WTC11 (cell line): ENCODE results near the gene C6orf52. TPM values are rescaled to one million over a fixed set of nuclear protein-coding genes. Genes with fewer than 3 reads are reported as not detected.
A peak's percentile ranks its signal among the peaks of the same experiment; 100 is the strongest.

ENCODE experiments used
- ATAC-seq: fragments of 200-7000 bp; cut with Tn5 transposase; 2 replicates; pipeline ENCODE4 v1.10.0; 2021; ENCODE audit warnings: mild to moderate bottlenecking, moderate library complexity
- CTCF ChIA-PET: fragments of 300-600 bp; sonication (Branson Sonifier 250); formaldehyde crosslinking; loops from one replicate; lab custom pipeline; 2021; ENCODE audit warnings: antibody characterized with exemption; lab: Charles Lee
- POLR2A ChIA-PET: fragments of 350-600 bp; sonication (Branson Sonifier 250); formaldehyde crosslinking; loops from one replicate; lab custom pipeline; 2021; ENCODE audit warnings: antibody characterized with exemption; lab: Charles Lee
- DNase-seq: peaks from one replicate; pipeline ENCODE4 v3.0.0; 2021; ENCODE audit warnings: low spot score
- H3K27ac Mint-ChIP-seq: 2 replicates; pipeline ENCODE4 v1.8.0; 2021; ENCODE audit warnings: mixed read lengths
- H3K27me3 Mint-ChIP-seq: 2 replicates; pipeline ENCODE4 v1.8.0; 2021; ENCODE audit warnings: low read depth, mild to moderate bottlenecking, moderate library complexity, mixed read lengths
- H3K36me3 Mint-ChIP-seq: 2 replicates; pipeline ENCODE4 v1.8.0; 2021; ENCODE audit warnings: mixed read lengths
- H3K4me1 Mint-ChIP-seq: 2 replicates; pipeline ENCODE4 v1.8.0; 2022; ENCODE audit warnings: mixed read lengths
- H3K4me3 Mint-ChIP-seq: 2 replicates; pipeline ENCODE4 v1.8.0; 2021; ENCODE audit warnings: mild to moderate bottlenecking, moderate library complexity, mixed read lengths
- H3K9me3 Mint-ChIP-seq: 2 replicates; pipeline ENCODE4 v1.8.0; 2021; ENCODE audit warnings: mixed read lengths
- CBFB ChIP-seq: sonication (generic); formaldehyde crosslinking; IDR thresholded peaks from 2 replicates; pipeline ENCODE4 v1.8.1; 2022; ENCODE audit warnings: mild to moderate bottlenecking, low read depth, missing genetic modification reagents
- FOXP4 ChIP-seq: sonication (generic); formaldehyde crosslinking; IDR thresholded peaks from 2 replicates; pipeline ENCODE4 v1.8.0; 2022; ENCODE audit warnings: mild to moderate bottlenecking, missing genetic modification reagents
- KAT7 ChIP-seq: sonication (generic); formaldehyde crosslinking; IDR thresholded peaks from 2 replicates; pipeline ENCODE4 v1.8.1; 2023; ENCODE audit warnings: missing genetic modification reagents, mild to moderate bottlenecking, borderline replicate concordance
- NFYB ChIP-seq: sonication (generic); formaldehyde crosslinking; conservative IDR thresholded peaks from 2 replicates; pipeline ENCODE4 v1.8.0; 2022; ENCODE audit warnings: low read depth, missing genetic modification reagents
- NR1H2 ChIP-seq: sonication (generic); formaldehyde crosslinking; IDR thresholded peaks from 2 replicates; pipeline ENCODE4 v1.9.0; 2021; ENCODE audit warnings: mild to moderate bottlenecking, moderate library complexity, missing genetic modification reagents
- NR2C2 ChIP-seq: sonication (generic); formaldehyde crosslinking; IDR thresholded peaks from 2 replicates; pipeline ENCODE4 v1.8.0; 2022; ENCODE audit warnings: mild to moderate bottlenecking, missing genetic modification reagents
- PRDM15 ChIP-seq: sonication (generic); formaldehyde crosslinking; IDR thresholded peaks from 2 replicates; pipeline ENCODE4 v1.8.0; 2022; ENCODE audit warnings: missing genetic modification reagents
- SMAD3 ChIP-seq: sonication (generic); formaldehyde crosslinking; IDR thresholded peaks from 2 replicates; pipeline ENCODE4 v1.8.0; 2022; ENCODE audit warnings: missing genetic modification reagents, mild to moderate bottlenecking, borderline replicate concordance
- TEAD1 ChIP-seq: sonication (generic); formaldehyde crosslinking; IDR thresholded peaks from 2 replicates; pipeline ENCODE4 v1.8.0; 2022; ENCODE audit warnings: mild to moderate bottlenecking, missing genetic modification reagents
- ZNF138 ChIP-seq: sonication (generic); formaldehyde crosslinking; conservative IDR thresholded peaks from 2 replicates; pipeline ENCODE4 v1.8.1; 2022; ENCODE audit warnings: mild to moderate bottlenecking, moderate library complexity, missing genetic modification reagents
- total RNA-seq: library from RNA; stranded (reverse); gene quantifications from 3 replicates; pipeline ENCODE4 v1.2.3, GENCODE V29; 2021

The C6orf52 gene
- total RNA-seq, 1 experiment from 2014 or later: 0.42 TPM

- no peak for TF ChIP-seq FOXP4
- no peak for TF ChIP-seq TEAD1 (CRISPR knock-in tag)
- TF ChIP-seq PRDM15 (CRISPR knock-in tag): no peak
- TF ChIP-seq, all 79 proteins: peak for 0
Measured at GRCh38 chr6:10740061-10740460, 45.6 kb upstream of the C6orf52 start (continued).

GRCh38 chr6:10736731-10737130, 42.3 kb upstream of the C6orf52 start:
- CTCF ChIA-PET: interaction anchor here (0.7 kb wide), 1 partner anchor 10 kb away, joined by 3 read pairs; no protein-coding TSS in a partner anchor
- no peaks in the 10 kb centered on the region for H3K27me3 Mint-ChIP-seq
- ATAC-seq: no peak

GRCh38 chr6:10733863-10734262, 39.4 kb upstream of the C6orf52 start:
- TF ChIP-seq PRDM15 (CRISPR knock-in tag) (no peak), CBFB (CRISPR knock-in tag) (no peak), KAT7 (CRISPR knock-in tag) (no peak), NFYB (no peak)
- peak overlapping the region; percentile 57; the same call in 1 of the 2 replicates for H3K27ac Mint-ChIP-seq
- DNase-seq: no peak
- no peak overlapping the region for H3K4me3 Mint-ChIP-seq
- peaks cover 33% of the 10 kb centered on the region for H3K36me3 Mint-ChIP-seq
- no peak for ATAC-seq
- H3K27me3 Mint-ChIP-seq: no peaks in the 10 kb centered on the region
- no peaks in the 10 kb centered on the region for H3K4me1 Mint-ChIP-seq
- POLR2A ChIA-PET: no interaction called here
- CTCF ChIA-PET: no interaction called here
- no peaks in the 10 kb centered on the region for H3K9me3 Mint-ChIP-seq

More at GRCh38 chr6:10736731-10737130, 42.3 kb upstream of the C6orf52 start:
- no peak for DNase-seq
- H3K4me1 Mint-ChIP-seq: no peaks in the 10 kb centered on the region
- peaks cover 8% of the 10 kb centered on the region for H3K9me3 Mint-ChIP-seq
- no peak overlapping the region for H3K4me3 Mint-ChIP-seq
- TF ChIP-seq ZNF138: no peak
- no peak for TF ChIP-seq NR1H2 (CRISPR knock-in tag)
- H3K36me3 Mint-ChIP-seq: peaks cover 29% of the 10 kb centered on the region
- POLR2A ChIA-PET: interaction anchor here (0.7 kb wide), 2 partner anchors 14 to 42 kb away, joined by 3 read pairs; partner anchors contain the start of genes C6orf52 and PAK1IP1
- no peak overlapping the region for H3K27ac Mint-ChIP-seq

- CTCF ChIA-PET: interaction anchor here (1.0 kb wide), 1 partner anchor 14 kb away, joined by 3 read pairs; no protein-coding TSS in a partner anchor
- H3K9me3 Mint-ChIP-seq: no peaks in the 10 kb centered on the region
- no peaks in the 10 kb centered on the region for H3K27me3 Mint-ChIP-seq
- no peaks in the 10 kb centered on the region for H3K4me1 Mint-ChIP-seq
- peak overlapping the region; percentile 57 for H3K27ac Mint-ChIP-seq
- TF ChIP-seq NR2C2 (CRISPR knock-in tag) (no peak), SMAD3 (CRISPR knock-in tag) (no peak), PRDM15 (CRISPR knock-in tag) (peak; percentile 68), NFYB (peak; percentile 86)
- POLR2A ChIA-PET: interaction anchor here (0.6 kb wide), 1 partner anchor 11 kb away, joined by 3 read pairs; no protein-coding TSS in a partner anchor
- H3K4me3 Mint-ChIP-seq: no peak overlapping the region
- peaks cover 39% of the 10 kb centered on the region for H3K36me3 Mint-ChIP-seq
- DNase-seq (no peak), ATAC-seq (no peak; the same call in none of the 2 replicates)
Measured at GRCh38 chr6:10733151-10733715, 38.8 kb upstream of the C6orf52 start.
